DLD1 (cell line): ENCODE measurements around the gene ZNF184.

Experiments used
- in situ Hi-C: cut with HindIII; loops from 2 replicates; pipeline ENCODE4 v1.10.0; 2017; ENCODE audit warnings: low sequenced_read_pairs

Gene ZNF184

DNA sequence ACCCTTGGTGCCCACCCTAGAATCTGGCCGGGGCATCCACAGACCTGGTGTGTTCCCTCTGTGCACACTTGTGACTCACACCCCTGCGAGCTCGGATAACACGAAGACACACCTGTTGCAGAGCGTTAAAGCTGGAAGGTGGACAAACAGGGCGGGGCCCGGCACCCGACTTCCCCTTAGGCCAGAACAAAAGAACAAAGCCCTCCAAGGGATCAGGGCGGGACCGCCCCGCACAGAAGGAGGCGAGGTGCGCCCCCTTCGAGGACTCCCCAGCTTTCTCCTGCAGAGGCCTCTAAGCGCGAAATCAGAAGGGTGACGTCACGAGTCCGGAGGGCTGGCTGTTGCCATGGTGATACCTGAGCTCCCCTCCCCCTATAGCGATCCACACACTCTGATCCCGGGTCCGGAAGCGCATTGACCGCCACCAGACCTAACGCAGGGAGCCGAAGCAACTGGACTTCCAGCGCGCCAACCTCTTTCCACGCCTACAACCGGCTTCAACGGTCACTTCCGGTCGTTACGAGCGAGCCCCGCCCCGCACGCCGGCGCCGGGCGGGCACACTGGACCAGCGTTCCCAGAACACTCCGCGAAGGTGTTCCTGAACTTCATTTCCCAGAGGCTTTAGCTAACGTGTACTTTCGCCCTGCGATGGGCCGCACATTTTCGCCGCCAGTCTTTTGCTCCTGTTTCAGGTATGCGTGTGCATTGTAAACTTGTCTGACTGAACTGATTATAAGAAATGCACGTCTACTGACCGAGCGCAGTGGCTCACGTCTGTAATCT lies at the start of gene ZNF184:
Gene ZNF184 (minus strand): TSS at position 489 of the 784 bp plus-strand sequence. CDS start 811 bp downstream, outside the sequence.
- in situ Hi-C loops: no loop called here

DNA sequence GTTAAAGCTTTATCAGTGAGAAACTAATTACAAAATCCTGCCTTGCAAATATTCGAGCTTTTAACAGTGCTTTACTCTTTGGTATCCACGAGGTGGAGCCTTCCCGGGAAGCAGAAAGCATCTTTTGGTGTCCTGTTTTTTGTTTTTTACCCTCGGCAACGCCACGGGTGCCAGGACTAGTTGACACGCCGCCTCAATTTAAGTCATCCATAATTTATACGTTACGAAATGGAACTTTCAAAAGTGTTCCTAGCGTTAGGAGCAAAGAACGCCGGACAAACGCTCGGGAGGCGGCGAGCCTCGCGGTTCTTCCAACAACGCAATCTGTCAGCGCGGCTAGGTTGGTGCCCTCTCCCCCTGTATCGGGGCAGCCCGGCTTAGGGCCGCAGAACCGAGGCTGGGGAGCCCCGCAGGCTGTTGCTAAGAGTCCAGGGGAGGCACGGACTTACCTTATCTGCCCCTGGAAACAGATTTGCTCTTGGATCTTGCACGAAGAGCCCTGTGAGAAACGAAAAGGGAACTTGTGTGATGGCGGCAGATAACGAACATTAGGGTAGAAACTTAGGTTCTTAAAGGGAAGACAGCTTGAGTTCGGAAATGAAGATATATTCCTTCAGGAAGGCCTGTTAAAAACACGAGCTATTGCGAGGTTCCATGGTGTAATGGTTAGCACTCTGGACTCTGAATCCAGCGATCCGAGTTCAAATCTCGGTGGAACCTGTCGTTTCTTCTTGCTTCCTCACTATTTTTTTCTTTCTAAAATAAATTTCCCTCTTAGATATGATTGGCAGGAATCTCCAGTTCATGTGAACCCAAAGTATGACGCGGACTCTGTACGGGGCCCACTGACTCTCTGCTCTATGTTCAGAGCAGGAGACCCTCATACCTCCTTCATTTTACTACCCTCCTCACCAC lies 46.2 kb upstream of the ZNF184 start:
- in situ Hi-C loops: no loop called here

DNA sequence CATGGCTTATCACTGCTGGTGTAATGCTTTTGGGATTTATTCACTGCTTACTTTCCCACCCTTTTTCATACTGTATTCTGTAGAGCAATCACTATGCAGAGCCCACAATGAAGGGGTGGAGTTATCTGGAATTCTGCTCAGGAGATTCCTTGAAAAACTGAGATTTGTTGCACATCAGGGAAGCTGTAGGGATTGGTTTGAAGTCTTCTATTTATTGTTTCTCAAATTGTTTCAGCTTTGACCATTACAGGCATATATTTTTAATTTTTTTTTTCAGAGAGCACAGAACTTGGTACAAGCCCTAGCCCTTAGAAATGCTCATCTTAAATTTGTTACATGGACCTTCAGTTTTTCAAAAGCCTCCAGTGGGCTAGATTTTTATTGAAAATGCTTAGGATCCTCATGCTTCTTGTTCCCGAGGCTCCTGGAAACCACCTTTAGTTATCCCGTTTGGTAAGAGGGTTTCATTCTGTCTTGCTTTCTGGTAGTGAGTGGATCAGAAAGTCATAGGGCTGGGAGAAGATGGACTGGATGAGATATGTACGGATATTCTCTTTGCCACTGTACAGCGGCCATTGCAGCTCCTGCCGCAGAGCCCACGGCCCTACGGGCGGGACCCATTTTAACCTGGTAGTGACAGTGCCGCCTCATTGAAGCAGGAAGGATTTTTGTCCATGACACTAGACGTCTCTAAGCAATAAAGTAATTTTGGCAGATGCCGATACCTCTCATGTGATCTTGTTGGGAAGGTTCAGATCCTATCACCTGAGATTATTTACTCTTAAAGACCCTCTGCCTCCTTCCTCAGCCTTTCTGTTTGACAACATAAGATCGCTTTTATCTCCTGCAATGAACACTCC lies 45.3 kb upstream of the ZNF184 start:
- in situ Hi-C loops: no loop called here

DNA sequence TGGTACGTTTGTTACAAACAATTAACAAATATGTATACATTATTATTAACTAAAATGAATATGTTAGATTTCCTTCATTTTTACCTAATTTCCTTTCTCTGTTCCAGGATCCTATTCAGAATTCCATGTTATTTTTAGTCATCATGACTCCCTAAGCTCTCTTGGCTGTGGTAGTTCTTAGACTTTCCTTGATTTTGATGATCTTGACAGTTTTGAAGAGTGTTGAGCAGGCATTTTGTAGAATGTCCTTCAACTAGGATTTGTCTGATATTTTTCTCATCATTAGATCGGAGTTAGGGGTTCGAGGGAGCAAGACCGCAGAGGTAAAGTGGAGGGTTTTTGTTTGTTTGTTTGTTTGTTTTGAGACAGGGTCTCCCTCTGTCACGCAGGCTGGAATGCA lies 44.3 kb upstream of the ZNF184 start:
- in situ Hi-C loops: no loop called here

DNA sequence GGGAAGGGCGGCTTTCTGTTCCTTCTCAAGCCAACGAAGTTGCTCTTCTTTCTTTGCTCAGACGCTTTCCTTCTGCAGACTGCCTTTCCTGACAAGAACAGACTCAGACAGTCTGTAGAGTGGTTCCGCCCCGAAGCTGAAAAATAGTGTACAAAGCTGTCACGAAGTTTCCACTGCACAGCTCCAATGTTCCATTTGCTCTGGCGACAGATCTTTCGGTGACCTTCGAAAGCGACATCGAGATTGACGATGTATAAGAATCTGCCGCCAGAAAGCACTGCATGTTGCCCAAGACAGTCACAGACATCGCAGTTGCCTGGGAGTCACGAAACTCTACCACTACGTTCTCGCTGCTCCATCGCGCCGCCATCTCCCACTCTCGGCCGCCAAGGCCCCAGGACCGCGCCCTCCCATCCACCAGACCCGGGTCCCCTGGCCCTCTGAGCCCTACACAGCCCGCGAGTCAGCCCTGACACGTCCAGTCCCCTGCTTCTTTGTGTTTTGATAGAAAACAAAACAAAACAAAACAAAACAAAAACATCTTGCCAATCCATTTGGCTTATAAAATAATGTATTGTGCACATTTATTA lies 42.1 kb upstream of the ZNF184 start:
- in situ Hi-C loops: no loop called here

DNA sequence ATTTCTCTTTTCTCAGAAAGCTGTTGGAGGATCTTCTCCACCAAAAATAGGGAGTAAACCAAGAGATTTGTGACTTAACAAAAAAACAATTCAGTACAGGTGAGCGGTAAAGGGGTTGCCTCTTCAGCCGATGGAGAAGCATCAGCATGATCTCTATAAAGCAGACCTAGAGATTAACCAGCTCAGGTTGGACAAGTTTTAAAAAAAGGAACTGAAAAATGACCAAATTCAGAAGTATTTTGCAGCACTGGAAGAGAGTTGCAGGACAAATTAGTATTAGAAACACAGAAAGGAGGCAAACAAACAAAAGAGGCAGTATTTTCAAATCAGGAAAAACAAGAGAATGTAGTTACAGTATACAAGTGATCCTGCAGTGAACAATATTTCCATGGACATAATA lies 39.6 kb upstream of the ZNF184 start:
- in situ Hi-C loops: no loop called here

DNA sequence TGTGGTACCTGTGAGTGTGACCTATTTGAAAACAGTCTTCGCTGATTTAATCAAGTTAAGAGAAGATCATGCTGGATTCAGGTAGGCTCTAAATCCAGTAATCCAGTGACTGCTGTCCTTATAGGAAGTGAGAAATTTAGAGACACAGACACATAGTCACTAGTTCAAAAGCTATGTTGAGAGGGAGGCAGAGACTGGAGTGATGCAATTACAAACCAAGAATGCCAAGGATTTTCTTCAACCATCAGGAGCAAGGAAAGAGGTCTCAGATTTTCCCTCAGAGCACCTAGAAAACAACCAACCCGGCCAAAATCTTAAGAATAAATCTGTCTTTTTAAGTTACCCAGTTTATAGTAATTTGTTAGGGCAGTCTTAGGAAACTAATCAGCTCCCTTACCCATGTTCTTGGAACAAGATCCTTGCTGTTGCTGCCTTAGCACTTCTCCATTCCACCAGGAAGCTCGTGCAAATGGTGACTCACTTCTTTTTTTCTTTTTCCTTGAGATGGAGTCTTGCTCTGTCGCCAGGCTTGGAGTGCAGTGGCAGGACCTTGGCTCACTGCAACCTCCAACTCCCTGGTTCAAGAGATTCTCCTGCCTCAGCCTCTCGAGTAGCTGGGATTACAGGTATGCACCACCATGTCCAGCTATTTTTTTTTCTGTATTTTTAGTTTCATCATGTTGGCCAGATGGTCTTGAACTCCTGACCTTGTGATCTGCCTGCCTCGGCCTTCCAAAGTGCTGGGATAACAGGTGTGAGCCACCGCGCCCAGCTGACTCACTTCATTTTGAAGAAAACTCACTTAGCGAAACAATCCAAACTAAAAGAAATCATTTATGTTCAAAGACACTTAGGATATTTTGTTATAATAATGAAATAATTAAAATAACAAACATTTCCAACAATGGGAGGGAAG lies 34.4 kb upstream of the ZNF184 start:
- in situ Hi-C loops: no loop called here

DNA sequence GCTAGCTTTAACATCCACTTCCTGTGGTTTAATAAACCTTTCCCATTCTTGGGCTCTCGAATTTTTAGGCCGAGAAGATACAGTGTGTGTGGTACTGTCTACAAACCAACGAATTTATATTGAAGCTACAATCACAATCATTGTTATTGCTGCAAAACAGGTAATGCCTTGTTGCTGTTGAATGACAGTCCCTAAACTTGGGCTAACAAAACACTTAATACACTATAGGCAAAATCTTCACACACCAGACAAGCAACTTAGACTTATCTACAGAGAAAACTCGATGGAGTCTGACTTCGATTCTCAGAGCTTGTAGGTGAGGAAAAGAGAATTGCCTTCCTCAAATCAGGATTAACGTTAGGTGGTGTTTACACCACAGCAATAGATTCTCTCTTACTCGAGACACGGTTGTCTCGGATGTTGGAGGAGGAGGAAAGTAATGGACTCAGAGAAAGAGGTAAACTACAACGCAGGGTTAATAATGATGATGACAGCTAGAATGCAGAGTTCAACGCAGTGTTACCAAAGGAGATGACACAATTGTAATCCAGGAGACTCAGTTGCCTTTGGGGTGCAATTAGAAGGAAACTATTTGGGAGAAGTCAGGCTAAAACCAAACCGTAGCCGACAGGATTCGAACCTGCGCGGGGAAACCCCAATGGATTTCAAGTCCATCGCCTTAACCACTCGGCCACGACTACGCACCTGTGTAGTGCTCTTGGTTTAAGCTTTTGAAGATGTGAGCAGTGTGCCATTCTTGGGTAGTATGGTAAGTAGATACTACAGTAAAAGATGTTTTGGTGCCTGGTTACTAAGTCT lies 32.5 kb upstream of the ZNF184 start:
- in situ Hi-C loops: no loop called here

DNA sequence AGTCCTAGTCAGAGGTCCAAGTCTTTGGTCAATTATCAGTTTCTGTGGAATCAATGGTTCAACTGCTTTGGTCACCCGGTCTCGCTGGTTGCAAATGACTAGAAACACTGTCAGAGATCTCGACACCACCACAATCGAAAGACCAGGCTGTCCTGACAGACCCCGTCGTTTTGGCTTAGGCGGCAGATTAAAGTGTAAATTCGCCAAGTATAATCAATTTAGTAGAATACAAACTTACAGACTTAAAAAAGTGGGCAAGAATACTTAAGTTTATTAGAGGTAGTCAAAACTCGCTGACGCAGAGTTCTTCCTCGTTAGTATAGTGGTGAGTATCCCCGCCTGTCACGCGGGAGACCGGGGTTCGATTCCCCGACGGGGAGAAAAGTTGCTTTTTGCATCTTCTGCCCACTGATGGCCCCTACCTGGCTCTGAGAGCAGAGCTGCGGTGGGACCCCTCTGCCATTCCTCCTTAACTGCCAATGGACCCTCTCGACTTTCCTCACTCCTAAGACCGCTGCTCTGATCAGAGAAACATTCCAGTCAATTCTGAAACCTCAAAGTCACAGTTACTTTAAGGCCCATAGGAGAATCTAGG lies 30.6 kb upstream of the ZNF184 start:
- in situ Hi-C loops: no loop called here

DNA sequence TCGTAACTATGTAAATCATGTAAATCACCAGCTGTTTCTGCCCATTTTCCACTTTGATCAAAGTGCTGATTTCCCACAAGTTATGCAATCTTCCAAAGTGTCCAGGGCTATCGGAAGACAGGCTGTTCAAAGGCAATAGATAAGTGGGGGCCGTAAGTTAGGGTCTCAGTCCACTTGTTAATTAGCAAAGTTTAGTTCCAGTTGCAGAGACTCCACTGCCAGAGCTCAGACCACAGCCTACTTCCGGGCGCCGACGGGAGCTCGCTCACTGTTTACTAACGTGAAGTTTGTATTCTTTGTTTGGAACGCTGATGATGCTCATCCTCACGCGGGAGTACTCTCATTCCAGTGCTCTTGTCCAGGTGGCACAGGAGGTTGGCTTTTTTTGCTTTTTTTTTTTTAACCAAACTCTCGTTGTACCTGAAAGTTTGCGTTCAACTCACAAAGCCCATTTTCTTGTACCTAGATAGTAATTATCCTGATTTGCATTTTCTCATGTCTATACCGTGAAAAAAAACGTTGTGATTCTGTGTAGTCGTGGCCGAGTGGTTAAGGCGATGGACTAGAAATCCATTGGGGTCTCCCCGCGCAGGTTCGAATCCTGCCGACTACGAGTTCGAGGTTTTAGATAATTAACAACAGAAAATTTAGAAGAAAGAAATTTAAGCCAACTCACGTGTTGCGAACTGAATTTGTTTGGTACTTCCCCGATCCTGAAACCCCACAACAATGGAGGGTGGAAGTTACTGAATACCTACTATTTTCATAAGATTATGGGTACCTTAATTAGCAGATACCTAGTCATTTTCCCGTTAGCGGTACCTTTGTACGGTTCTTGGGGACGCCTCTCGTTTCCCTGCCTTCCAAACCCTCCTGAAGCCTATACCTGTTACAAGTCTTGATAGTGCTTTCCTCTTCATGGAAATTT lies 29.9 kb upstream of the ZNF184 start:
- in situ Hi-C loops: no loop called here

DNA sequence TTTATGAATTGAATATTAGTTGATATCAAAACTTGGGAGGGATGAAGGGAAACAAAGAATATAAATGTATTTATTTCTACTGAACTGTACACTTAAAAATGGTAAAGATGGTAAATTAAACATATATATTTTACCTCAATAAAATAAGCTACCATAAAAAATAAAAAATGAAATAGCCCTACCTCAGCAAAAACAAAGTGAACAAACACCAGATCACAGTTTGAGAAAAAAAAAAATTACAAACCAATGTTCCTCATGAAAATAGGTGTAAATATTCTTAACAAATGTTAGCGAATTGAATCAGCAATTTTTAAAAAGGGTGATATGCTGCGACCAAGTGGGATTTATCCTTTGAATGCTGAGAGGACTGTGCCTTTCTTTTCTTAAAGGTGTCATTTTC lies 28.3 kb upstream of the ZNF184 start:
- in situ Hi-C loops: no loop called here

DNA sequence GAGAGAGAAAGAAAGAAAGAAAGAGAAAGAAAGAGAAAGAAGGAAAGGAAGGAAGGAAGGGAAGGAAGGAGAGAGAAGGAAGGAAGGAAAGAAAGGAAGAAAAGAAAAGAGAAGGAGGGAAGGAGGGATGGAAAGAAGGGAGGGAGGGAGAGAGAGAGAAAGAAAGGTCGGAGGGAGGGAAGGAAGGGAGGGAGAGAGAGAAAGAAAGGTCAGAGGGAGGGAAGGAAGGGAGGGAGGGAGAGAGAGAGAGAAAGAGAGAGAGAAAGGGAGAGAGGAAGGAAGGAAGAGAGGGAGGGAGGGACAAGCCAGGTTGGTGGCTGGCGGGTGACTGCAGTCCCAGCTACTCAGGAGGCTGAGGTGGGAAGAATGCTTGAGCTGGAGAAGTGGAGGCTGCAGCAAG lies 27.3 kb upstream of the ZNF184 start:
- in situ Hi-C loops: no loop called here

DNA sequence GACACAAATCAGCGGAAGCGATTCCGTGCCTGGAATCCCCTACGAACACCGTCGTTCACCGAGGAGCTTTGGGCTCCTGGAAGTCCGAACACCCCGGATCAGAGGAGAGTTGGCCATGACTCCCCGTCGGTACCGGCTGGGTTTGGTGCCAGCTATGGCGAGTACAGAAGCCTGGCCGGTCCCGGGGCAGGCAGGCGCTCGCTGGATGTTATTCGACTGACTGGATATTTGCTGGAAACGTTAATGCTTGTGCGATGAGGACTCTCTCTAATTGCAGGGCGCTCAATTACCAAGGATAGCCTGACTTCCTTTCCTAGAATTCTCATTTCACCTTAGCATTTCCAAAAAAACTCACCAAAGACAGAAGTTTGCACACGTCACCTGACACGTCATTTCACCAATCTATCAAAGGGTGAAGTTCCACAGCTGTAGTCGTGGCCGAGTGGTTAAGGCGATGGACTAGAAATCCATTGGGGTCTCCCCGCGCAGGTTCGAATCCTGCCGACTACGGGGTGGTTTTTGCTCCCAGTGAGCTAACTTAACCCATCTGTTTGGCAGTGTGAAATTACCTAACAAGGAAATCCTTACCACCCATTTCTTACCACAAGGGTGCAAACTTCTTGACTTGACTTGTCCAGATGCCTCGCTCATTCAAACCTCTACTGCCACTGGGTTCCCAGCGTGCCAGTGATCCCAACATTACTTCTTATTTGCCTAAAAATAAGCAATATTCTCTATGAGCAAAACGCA lies 22.7 kb upstream of the ZNF184 start:
- in situ Hi-C loops: no loop called here

DNA sequence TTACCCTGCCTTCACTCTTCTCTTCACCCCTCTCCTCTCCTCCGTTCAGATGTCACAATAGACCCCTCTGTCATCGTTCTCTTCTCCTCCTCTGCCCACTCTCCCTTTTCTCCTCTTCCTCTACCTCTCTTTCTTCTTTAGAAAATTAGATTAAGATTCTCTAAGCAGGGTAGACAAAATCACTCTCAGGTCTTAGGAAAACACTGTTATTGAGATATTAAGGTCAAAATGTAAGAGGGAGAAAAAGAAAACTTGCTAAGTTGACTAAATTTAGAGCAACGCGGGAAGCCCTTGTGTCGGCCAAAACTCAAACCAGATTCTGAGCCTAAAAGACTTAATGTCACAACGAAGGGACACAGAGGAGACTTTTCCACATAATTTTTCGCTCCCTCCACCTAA lies 22.1 kb upstream of the ZNF184 start:
- in situ Hi-C loops: no loop called here

DNA sequence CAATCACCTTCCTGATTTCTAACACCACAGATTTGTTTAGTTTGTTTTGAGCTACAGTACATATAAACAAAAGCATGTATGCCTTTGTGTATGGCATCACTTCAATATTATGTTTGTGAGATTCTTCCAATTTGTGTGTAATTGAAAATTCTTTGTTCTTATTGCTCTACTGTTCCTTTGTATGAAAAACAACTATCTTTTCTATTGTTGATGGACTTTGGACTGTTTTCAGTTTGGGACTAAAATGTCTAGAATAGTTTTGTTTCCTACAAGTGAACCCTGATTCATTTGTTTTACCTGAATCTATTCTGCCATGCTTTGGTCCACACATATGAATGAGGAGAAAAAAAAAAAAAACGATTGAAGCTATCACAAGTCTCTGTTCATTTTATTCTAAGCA lies 21.2 kb upstream of the ZNF184 start:
- in situ Hi-C loops: no loop called here

DNA sequence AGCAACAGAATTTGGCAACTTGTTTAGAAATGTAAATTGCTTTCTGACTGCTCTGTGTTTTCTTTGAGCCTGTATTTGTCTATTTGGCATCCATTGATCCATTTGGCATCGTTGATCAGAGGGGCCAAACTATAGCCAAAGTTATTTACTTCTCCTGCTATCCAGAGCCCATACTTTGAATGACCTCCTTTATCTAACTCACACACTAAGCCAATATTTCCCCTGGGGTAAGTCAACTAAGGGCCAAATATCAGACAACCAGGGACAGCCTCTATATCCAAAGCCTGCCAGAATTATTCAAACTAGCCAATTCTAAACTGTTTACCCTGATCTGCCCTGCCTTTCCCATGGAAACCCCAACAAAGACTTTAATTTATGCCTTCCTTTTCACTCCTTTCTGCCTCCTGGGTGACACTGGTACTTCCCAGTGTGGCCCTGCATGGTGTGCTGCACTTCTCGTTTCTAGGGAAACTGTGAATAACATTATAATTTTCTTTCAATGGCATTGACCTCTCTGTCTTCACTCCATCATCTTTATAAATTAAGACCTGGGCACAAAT lies 19.8 kb upstream of the ZNF184 start:
- in situ Hi-C loops: no loop called here
